ENCODE data around the gene MTPN.

DNA sequence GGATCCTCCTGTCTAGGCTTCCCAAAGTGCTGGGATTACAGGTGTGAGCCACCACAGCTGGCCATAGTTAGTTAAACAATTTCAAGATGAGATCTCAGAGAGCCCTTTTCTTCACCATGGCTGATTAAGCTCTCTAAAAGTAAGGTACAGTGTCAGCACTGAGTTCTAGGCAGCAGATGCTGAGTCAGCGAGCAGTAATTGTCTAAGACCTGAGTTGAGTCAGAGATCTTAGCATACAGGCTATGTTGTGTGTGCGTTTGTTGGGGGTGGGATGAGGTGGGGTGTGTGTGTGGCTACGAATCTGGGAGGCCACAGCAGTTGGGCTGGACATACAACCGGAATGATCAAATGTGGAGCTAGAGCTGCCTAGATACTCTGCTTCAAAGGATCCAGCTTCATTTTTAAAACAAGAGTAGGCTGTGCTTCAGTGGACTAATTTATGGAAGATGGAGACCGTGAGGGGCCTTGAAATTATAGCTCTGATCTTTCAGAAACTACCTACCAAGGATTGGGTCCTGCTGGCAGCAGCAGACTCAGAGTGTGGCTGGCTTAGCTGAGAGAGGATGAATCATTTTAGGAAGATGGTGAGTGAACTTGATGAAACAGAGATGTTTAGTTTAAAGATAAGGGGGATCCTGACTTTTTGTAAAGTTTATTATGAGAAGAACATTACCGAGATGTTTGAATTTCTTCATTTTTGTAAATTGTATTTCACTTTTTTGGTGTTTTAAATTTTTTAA, 17.5 kb upstream of the MTPN start:
- TF ChIP-seq, protein P1, sequence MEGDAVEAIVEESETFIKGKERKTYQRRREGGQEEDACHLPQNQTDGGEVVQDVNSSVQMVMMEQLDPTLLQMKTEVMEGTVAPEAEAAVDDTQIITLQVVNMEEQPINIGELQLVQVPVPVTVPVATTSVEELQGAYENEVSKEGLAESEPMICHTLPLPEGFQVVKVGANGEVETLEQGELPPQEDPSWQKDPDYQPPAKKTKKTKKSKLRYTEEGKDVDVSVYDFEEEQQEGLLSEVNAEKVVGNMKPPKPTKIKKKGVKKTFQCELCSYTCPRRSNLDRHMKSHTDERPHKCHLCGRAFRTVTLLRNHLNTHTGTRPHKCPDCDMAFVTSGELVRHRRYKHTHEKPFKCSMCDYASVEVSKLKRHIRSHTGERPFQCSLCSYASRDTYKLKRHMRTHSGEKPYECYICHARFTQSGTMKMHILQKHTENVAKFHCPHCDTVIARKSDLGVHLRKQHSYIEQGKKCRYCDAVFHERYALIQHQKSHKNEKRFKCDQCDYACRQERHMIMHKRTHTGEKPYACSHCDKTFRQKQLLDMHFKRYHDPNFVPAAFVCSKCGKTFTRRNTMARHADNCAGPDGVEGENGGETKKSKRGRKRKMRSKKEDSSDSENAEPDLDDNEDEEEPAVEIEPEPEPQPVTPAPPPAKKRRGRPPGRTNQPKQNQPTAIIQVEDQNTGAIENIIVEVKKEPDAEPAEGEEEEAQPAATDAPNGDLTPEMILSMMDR (conservative IDR thresholded peaks at IDR 0.05; ENCODE audit: low read depth, low read length), result no peak
- no peak for TF ChIP-seq EZH2 (IDR thresholded peaks at IDR 0.05; ENCODE audit: borderline replicate concordance, low read depth, low read length, poor library complexity, severe bottlenecking)

All from A673 (cell line).